Embryonic facial prominence (tissue), 1 donor: ENCODE data around the gene ATXN1L.
A peak's percentile ranks its signal among the peaks of the same experiment; 100 is the strongest.
"Not testable (repeated sequence)": the region's sequence is repeated elsewhere in the genome, so short reads cannot be mapped to it uniquely, and the experiment has no call there.

Experiments used
- DNase-seq: peaks from one replicate; pipeline ENCODE4 v3.0.0-alpha.2; 2016; ENCODE audit errors: extremely low spot score

Gene ATXN1L, protein sequence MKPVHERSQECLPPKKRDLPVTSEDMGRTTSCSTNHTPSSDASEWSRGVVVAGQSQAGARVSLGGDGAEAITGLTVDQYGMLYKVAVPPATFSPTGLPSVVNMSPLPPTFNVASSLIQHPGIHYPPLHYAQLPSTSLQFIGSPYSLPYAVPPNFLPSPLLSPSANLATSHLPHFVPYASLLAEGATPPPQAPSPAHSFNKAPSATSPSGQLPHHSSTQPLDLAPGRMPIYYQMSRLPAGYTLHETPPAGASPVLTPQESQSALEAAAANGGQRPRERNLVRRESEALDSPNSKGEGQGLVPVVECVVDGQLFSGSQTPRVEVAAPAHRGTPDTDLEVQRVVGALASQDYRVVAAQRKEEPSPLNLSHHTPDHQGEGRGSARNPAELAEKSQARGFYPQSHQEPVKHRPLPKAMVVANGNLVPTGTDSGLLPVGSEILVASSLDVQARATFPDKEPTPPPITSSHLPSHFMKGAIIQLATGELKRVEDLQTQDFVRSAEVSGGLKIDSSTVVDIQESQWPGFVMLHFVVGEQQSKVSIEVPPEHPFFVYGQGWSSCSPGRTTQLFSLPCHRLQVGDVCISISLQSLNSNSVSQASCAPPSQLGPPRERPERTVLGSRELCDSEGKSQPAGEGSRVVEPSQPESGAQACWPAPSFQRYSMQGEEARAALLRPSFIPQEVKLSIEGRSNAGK

DNA sequence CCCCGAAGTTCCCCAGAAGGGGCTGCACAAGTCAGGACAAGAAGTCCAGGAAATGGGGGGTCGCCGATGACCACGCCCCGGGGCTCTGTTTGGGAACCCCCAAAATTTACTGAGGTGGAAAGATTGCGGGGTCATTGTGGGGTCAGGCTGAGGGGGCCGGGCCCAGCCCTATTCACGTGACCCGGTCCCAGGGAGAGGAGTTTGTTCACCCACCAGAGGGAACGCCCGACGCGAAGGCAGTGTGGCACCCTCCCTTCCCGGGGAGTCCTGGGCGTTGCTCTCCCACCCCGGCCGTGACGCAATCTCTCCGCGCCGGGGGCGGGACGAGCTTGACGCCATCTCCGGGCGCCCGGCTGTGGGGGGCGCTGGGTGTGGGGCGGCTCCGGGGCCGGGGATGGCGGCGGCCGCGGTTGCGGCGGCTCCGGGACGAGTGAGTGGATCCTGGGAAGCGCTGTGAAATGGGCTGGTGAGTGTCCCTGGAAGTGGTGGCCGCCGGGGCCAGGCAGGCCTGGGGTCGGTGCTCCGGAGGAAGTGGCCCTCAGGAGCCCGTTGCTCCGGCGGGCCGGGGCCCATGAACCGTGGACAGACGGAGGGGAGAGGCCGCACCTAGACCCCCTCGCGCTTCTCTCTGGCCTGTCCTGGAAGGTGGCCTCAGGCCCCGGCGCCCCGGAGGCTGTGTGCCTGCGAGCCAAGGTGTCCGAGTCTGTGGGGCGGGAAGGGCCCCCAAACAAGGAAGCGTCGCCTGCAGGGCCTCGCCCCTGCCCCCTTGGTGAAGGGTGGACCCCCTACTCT is at the start of gene ATXN1L:
TSS of gene ATXN1L (plus strand) at position 338 of the 792 bp plus-strand sequence. CDS start 3,765 bp downstream, outside the sequence.
- peak; percentile 80 for DNase-seq

DNA sequence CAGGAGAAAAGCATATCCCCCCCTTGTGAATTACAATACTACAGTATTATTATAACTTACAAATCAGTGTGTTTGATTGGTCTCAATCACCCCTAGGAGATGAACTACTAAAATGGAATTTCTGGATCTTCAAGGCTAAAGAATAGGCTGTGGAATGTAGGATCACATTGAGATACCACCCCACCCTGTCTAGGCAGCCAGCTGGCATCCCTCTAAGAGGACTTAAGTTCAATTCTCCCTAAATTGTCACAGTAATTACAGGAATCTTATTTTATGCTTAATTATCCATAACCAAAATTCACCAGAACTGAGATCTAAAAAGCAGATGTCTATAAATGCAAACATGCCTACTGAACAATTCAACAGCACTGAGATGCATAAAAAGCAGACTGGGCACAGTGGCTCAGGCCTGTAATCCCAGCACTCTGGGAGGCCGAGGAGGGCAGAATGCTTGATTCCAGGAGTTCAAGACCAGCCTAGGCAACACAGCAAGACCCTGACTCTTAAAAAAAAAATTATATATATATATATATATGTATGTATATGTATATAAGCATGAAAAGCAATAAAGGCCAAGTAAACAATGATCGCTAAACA is 49.2 kb upstream of the ATXN1L start:
- no peak for DNase-seq

DNA sequence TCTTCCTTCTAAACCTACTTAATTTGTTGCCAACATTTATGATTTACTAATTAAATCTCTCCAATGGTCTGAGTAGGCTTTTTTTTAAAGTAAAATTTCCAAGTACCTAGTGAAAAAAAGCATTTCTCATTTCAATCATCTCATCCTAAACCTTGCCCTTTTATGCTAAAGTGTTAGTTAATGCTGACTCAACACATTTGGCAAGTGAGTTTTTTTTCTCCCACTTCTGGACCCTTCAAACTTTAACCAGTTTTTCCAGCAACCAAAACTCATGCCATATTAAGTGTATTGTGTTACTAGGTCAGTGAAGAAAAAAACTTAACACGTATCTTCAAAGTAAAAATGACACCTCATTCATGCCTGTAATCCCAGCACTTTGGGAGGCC is 42.5 kb upstream of the ATXN1L start:
- no peak for DNase-seq

DNA sequence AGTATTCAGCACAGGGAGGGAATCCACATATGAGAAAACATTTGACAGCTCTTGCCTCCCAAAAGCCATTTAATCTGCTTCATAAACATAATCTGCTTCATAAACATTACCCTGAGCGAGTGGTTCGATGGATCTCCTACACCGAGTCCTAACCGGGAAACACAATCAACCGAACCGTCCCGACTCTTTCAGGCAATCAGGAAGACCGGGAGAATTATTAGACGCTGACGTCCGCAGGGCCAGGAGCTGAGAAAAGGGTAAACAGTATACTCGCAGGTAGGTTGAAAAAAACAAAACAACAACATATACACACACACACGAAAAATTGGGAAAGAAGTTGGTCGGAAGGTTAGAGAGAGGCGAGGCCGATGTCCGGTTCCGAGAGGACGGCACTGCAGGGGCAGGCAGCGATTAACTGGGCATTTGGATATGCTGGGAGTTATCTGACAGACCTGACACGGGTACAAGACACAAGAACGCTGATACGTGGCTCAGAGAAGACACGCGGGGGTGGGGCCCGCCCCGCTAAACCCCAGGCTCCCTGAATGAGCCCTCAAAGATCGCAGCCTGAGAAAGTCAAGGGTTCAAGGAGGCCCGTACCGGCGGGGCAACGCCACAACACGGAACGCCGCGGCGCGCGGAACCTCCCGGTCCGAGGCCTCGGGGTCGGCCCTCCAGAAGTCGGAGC is 37.7 kb upstream of the ATXN1L start:
- no peak for DNase-seq

DNA sequence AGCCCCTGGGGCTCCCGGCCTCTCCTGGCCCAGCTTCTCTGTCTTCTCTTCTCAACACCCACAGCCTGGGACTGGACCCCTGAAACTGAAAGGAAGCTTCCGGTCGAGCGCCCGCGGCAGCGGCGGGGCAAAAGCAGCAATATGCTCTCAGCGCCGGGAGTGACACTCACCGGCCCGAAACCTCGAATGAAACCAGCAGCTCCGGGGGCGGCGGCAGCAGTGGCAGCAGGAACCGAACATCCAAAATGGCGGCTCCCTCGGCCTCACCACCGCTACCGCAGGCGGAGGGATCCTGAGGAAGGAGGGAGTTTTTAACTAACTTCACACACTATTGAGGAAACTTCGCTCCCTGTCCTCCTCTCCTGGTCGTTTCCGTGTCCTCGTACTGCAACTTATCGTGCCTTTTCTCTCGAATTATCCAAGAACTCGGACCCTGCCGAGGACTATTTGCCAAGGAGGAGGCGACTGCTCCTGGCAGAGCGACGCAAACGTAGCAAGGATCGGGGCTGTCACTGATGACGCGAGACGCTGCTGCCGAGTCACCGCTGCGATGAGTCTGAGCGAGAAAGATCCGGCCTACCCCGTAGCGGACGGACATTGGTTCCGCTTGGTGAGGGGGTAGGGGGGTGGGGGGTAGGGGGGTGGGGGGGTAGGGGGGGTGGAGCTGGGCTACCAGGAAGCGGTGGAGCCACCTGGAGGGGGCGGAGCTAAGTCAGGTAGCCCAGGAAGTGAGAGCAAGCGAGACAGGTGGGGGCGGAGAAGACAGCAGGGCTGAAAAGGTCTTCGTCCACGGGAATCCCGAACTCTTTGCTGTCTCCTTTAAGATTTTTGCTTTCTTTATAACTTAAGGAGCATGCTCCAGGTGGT is 37.0 kb upstream of the ATXN1L start, which contains the start of gene AP1G1:
TSS of gene AP1G1 (minus strand) at position 242 of the 867 bp plus-strand sequence. CDS start 19,355 bp downstream, outside the sequence.
- peak; percentile 98 for DNase-seq

DNA sequence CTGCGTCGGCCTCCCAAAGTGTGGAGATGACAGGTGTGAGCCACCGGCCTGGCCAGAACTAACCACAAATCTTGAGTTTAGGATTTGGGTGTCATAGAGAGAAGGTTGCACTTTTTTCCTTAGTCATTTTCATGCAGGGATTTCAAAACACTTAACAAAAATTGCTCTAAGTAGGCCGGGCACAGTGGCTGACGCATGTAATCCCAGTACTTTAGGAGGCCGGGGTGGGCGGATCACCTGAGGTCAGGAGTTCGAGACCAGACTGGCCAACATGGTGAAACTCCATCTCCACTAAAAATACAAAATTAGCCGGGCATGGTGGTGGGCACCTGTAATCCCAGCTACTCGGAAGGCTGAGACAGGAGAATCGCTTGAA is 35.6 kb upstream of the ATXN1L start:
- DNase-seq = not testable (repeated sequence)

DNA sequence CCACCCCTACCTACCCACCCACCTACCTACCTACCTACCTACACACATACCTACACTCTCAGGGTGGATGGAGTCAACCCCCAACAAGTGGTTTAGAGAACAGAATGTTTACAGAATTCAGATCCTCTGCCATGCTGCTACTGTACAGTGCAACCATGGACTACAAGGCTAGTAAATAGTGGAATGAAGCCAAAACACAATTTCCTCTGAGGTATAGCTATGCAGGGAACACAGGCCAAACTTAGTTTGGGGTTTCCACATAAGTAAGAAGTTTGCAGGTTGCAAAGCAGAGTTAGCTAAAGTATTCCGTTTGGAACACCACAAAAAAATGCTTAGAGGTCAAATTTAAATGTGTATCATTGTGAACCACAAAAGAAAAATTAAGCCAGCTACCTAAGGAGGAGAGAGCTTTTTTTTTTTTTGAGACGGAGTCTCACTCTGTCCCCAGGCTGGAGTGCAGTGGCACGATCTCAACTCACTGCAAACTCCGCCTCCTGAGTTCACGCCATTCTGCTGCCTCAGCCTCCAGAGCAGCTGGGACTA is 34.4 kb upstream of the ATXN1L start:
- no peak for DNase-seq

DNA sequence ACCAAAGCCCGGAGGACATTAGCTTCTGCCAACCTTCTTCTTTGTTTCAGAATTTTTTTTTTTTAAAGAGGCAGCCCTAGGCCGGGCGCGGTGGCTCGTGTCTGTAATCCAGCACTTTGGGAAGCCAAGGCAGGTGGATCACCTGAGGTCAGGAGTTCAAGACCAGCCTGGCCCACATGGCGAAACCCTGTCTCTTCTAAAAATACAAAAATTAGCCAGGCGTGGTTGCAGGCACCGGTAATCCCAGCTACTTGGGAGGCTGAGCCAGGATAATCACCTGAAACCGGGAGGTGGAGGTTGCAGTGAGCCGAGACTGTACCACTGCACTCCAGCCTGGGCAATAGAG is 28.6 kb upstream of the ATXN1L start:
- DNase-seq = not testable (repeated sequence)

DNA sequence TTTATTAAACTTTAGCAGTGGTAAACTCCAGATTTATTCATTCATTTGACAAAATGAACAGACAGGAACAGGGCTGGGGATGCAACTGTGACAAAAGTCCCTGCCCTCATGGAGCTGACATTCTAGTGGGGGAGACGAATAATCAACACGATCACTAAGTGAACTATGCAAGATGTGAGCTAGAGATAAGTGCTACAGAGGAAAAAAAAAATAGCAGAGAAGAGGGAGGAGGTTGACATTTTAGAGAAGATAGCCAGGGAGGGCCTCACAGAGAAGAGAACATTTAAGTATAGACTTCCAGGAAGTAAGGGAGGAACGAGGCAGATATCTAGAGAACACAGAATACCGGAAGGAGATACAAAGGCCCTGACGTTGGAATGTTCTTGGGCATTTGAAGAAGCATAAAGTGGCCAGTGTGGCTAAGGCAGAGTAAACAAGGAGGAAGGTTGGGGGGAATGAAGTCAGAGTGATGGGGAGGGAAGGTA is 19.2 kb upstream of the ATXN1L start:
- DNase-seq = no peak

DNA sequence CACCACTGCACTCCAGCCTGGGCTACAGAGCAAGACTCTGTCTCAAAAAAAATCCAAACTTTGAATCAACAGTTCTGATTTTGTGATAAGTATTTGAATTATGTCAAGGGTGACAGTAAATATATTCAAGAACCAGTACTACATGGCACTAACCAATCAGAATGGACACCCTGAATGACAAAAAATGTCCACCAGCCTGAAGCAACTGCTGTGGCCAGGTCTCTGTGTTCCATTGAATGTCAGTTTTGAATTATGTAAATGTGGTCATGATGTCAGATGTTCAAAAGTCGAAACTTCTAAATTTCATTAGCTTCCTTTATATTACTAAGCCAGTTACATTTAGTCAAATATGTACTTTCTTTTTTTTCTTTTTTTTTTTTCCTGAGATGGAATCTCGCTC is 15.4 kb upstream of the ATXN1L start:
- DNase-seq = no peak

DNA sequence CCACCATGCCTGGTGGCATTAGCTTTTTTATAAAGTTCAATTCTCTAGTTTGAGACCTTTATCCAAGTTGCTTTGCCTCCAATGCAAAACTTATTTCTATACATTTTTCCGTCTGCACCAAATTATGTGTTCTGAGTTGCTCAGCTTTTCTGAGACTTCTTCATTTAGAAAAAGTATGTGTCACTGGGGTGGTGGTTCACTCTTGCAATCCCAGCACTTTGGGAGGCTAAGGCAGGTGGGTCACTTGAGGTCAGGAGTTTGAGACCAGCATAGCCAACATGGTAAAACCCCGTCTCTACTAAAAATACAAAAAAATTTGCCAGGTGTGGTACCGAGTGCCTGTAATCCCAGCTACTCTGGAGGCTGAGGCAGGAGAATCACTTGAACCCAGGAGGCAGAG is 14.1 kb upstream of the ATXN1L start:
- not testable (repeated sequence) for DNase-seq

DNA sequence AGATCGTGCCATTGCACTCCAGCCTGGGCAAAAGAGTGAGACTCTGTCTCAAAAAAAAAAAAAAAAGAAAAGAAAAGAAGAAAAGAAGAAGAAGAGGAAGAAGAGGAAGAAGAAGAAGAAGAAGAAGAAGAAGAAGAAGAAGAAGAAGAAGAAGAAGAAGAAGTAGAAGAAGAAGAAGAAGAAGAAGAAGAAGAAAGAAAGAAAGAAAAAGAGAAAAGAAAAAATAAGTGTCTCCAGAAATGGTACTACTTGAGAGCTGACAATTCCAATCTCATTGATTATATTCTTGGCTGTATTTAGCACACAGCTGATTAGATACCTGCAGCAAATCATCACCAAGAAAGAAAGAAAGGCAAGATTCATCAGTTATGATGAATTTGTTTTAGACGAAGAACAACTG is 13.7 kb upstream of the ATXN1L start:
- not testable (repeated sequence) for DNase-seq

DNA sequence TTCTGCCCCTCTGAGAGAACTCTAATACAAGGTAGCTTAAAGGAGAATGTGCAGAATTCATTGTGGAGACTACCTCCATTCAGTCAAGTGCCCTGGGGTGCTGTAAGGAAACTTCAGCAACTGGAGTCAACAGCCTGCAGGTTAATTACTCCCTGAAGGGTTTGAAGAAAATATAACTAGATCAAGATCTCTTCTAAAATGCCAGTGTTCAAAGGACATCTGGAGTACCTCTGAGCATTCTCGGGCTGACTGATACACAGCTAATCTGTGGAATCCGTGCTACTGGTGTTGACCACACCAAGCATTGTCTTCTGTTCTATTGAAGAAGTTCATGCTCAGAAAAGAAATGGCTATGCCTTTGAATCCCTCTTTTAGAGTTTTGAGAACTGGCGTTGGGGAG is 11.5 kb upstream of the ATXN1L start:
- no peak for DNase-seq

DNA sequence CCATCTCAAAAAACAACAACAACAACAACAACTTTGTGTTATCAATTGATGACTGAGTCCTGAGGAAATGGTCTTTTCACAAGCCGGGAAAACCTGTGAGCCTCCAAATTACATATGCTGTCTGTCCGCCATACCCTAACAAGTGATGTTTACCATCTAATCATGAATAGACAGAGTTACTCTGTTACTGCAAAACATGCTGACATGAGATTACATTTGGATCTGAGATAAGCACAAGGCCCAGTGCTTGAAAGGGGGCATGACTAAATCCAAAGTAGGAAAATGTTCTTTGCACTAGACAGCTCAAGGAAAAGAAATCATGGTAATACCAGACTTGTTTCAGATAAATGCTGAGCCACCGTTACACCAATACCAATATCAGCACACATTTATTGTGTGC is 8.6 kb upstream of the ATXN1L start:
- DNase-seq = no peak

DNA sequence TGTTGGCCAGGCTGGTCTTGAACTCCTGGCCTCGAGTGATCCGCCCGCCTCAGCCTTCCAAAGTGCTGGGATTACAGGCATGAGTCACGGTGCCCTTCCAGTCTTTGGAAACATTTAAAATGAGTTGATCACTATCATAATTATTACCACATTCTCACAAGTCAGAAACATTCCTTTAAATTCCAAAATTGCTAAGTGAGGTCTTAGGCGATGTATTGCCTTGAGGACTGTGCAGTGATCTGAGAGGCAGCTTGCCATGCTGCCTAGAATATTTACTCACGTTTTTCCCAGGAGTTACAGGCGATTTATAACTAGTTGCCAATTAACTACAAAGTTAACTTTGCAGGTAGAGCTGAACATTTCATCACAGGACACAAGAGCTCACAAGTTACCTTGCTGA is 5.7 kb upstream of the ATXN1L start:
- DNase-seq = no peak

DNA sequence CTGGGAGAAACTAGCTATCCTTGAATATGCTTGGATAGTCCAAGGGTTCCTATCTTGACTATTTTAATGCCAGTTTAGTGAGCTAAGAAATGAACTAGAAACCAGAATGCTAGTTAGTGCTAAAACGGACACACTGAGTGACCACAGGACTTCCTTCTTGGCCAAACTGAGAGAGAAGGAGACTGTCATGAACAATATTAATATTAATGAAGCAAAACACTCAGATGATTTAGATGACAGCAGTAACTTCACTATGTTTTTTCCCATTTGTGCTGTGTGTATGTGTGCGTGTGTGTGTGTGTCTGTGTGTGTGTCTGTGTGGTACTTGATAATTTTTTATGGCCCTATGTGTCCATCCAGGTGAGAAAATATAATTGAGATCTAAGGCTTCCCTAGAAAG is 2.2 kb upstream of the ATXN1L start:
- DNase-seq = no peak

DNA sequence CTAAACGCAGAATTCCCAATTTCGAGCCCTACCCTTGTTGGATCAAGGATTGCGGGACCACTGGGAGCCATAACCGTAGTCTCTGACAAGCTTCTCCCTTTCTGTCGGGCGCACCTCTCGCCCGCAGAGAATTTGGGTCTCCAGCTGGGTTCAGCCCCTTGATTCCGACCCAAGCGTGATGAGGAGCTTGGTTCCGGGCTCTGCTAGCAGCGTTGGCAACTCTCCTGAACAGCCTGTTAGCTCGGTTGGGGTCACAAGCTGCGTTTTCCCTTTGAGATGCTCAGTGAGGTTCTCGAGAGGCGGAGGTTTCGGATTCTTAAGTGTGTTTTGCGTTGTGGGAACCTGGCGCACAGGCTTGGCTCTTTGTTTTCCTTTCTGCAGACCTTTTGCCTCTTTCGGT is 655 bp downstream of the ATXN1L start:
- no peak for DNase-seq

DNA sequence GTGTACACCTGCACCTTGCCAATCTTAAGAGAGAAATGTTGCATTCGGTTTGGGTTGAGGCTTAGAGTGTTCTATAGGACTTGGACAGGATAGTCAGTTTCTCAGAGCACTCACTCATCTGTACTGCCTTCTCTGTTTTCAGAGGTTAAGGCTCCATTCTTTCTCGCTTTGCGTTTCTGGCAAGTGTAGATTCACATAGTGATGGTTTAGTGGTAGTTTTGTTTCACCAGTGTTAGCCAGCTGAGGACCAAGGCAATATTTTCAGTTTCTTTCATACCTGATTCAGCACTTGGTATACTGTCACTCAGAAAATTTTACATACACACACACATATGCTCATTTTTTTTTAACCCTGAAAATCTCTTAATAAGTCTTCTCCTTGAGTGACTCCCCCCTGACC is 1.3 kb downstream of the ATXN1L start:
- no peak for DNase-seq

DNA sequence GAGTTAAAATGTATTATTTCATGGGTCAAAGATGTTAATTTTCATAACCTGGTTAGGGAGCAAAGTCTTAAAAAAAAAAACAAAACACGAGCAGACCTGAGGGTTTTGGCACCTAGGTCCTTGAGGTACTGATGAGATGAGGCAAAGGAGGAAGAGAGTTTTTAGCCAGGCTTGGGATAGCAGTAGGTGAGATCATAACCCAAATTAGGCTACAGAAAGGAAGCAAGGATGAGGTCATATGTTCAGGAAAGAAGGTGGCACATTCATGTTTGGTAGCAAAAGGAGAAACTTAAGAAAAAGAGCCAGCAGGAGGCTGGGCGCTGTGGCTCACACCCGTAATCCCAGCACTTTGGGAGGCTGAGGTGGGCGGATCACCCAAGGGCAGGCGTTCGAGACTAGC is 2.8 kb downstream of the ATXN1L start:
- no peak for DNase-seq

DNA sequence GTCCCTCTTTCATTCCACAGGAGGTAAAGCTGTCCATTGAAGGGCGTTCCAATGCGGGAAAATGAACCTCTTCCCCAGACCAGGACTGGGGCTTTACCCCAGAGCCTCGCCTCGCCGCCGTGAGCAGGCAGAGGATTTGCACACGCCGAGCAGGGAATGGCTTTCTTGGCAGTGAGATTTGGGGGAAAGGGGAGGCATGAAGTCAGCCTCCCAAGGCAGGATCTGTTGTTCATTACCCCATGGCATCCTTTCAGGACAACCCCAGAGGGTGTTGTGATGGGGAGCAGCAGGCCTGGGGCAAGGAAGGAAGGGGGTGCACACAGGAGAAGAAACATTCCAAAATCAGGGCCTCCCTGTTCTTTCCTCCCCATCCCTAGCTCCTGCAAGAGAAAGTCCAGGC is 6.0 kb downstream of the ATXN1L start:
- DNase-seq = no peak
